ENCODE measurements around the gene MMP24. TPM values are rescaled to one million over a fixed set of nuclear protein-coding genes. Genes with fewer than 3 reads are reported as not detected.
A peak's percentile ranks its signal among the peaks of the same experiment; 100 is the strongest.

Gene MMP24
- total and polyA plus RNA-seq, 2 experiments from 2014 or later, result 2.0 to 27.3 TPM

DNA sequence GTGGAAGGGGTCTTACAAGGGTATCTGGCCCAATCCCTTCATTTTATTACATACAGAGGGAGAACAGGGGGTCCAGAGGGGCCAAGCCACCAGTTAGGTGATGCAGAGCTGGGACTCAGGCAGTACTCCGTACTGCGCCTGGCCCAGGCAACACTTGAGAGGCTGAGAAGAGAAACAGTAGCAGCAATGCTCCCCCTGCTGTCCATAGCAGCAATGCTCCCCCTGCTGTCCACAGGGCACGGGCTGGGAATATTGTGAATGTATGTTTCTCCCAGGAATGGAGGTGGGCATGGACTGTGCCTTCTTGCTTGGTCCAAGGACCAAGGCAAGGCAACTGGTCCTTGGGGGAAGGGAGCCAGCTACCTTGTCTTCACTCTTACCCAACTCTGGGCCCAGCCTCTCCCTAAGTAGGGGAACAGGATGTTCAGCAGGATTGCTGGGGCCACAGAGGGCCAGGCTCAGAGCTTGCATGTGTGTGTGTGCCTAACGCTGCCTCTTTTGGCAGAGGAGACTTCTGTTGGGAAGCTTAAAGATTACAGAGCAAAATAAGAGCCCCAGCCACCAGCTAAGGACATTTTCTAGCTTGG is 80.5 kb downstream of the MMP24 start:
- peaks cover 19% of the 10 kb centered on the region for H3K4me1 ChIP-seq (ENCODE audit: insufficient read depth)
- Mint-ChIP-seq H3K27ac (peak overlapping the region; percentile 83), H3K9me3 (no peaks in the 10 kb centered on the region), H3K36me3 (ENCODE audit: low read depth) (peaks cover 7% of the 10 kb centered on the region; the same call in 1 of the 3 replicates), H3K4me1 (peaks cover 29% of the 10 kb centered on the region), H3K27me3 (ENCODE audit: insufficient read depth, low read depth, poor library complexity) (peaks cover 4% of the 10 kb centered on the region), H3K4me3 (no peak overlapping the region)
- no peaks in the 10 kb centered on the region for H3K79me2 ChIP-seq (replicated peaks; ENCODE audit: insufficient read depth)
- H3K4me2 ChIP-seq, result no peak overlapping the region
- ATAC-seq (peak; percentile 88), DNase-seq (ENCODE audit: low spot score) (peak; percentile 88)
- no peaks in the 10 kb centered on the region for H3K27me3 ChIP-seq (ENCODE audit: insufficient read depth)
- TF ChIP-seq, protein P1, sequence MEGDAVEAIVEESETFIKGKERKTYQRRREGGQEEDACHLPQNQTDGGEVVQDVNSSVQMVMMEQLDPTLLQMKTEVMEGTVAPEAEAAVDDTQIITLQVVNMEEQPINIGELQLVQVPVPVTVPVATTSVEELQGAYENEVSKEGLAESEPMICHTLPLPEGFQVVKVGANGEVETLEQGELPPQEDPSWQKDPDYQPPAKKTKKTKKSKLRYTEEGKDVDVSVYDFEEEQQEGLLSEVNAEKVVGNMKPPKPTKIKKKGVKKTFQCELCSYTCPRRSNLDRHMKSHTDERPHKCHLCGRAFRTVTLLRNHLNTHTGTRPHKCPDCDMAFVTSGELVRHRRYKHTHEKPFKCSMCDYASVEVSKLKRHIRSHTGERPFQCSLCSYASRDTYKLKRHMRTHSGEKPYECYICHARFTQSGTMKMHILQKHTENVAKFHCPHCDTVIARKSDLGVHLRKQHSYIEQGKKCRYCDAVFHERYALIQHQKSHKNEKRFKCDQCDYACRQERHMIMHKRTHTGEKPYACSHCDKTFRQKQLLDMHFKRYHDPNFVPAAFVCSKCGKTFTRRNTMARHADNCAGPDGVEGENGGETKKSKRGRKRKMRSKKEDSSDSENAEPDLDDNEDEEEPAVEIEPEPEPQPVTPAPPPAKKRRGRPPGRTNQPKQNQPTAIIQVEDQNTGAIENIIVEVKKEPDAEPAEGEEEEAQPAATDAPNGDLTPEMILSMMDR (conservative IDR thresholded peaks at IDR 0.05; ENCODE audit: low read depth in 2 of 2), result peak; percentile 89 to 96
- no peak for TF ChIP-seq EZH2 (IDR thresholded peaks at IDR 0.05; ENCODE audit: low read depth, unreplicated experiment)
- TF ChIP-seq, protein P2, sequence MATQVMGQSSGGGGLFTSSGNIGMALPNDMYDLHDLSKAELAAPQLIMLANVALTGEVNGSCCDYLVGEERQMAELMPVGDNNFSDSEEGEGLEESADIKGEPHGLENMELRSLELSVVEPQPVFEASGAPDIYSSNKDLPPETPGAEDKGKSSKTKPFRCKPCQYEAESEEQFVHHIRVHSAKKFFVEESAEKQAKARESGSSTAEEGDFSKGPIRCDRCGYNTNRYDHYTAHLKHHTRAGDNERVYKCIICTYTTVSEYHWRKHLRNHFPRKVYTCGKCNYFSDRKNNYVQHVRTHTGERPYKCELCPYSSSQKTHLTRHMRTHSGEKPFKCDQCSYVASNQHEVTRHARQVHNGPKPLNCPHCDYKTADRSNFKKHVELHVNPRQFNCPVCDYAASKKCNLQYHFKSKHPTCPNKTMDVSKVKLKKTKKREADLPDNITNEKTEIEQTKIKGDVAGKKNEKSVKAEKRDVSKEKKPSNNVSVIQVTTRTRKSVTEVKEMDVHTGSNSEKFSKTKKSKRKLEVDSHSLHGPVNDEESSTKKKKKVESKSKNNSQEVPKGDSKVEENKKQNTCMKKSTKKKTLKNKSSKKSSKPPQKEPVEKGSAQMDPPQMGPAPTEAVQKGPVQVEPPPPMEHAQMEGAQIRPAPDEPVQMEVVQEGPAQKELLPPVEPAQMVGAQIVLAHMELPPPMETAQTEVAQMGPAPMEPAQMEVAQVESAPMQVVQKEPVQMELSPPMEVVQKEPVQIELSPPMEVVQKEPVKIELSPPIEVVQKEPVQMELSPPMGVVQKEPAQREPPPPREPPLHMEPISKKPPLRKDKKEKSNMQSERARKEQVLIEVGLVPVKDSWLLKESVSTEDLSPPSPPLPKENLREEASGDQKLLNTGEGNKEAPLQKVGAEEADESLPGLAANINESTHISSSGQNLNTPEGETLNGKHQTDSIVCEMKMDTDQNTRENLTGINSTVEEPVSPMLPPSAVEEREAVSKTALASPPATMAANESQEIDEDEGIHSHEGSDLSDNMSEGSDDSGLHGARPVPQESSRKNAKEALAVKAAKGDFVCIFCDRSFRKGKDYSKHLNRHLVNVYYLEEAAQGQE (IDR thresholded peaks at IDR 0.05; ENCODE audit: unreplicated experiment), result no peak
- no peak overlapping the region for H3K4me3 ChIP-seq
- H3K27ac ChIP-seq (ENCODE audit: low read depth), result peak overlapping the region; percentile 80; the same call in 1 of the 2 replicates
- H3F3A ChIP-seq (replicated peaks; ENCODE audit: low read depth), result peaks cover 9% of the 10 kb centered on the region; the same call in 1 of the 2 replicates
- no peaks in the 10 kb centered on the region for H3K9me2 ChIP-seq (ENCODE audit: insufficient read depth)
- no peaks in the 10 kb centered on the region for H4K20me1 ChIP-seq (replicated peaks; ENCODE audit: insufficient read depth)
- no peaks in the 10 kb centered on the region for H3K36me3 ChIP-seq (ENCODE audit: insufficient read depth)
- no peak overlapping the region for H2AFZ ChIP-seq

DNA sequence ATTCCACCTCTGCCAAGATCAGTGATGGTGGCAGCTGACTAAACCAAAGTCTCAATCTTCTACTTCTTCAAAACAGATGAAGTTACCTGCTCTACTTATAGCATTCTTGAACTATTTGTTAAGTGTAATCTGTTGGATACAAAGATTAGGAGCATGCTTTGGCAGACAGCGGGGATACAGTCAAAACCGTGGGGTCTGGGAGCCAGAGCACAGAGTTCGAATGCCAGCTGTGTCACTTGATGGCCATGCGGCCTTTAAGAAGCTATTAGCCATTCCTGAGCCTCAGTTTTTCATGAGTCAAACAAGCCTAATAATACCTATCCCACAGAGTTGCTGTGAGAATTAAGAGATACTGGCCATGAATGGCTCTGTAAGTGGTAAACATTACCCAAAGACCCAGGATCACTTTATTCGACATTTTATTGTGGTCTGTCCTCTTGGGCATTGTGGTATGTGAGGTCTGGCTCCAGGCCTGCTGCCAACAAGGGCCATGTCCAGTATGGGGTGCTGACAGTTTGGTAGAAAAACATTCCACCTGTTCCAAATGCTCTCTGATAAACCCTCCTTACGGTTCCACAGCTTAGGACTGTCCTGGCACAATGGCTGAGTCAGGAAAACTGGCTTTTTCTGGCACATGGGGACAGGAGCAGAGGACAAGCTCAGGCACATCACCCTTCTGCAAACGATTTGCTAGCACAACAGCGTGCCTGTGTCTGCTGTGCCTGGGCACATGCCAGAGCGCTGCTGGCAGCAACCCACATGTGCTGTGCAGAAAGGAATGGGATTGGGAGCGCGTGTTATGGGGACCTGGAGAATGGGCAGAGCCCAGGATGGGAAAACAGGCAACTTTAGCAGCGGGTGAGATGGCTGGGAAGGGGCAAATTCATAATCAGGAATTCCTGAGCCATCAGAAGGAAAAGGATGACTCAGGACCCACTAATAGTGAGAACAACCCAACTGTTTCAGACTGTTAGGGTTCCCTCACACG is 81.5 kb downstream of the MMP24 start:
- Histone ChIP-seq H3K9me2 (ENCODE audit: insufficient read depth) (no peaks in the 10 kb centered on the region), H3K79me2 (replicated peaks; ENCODE audit: insufficient read depth) (no peaks in the 10 kb centered on the region), H3F3A (replicated peaks; ENCODE audit: low read depth) (peaks cover 9% of the 10 kb centered on the region; the same call in 1 of the 2 replicates), H3K27ac (ENCODE audit: low read depth) (peak overlapping the region; percentile 80; the same call in 1 of the 2 replicates), H2AFZ (no peak overlapping the region), H3K4me3 (no peak overlapping the region), H3K27me3 (ENCODE audit: insufficient read depth) (no peaks in the 10 kb centered on the region), H3K4me1 (ENCODE audit: insufficient read depth) (peaks cover 28% of the 10 kb centered on the region), H3K36me3 (ENCODE audit: insufficient read depth) (no peaks in the 10 kb centered on the region), H3K4me2 (no peak overlapping the region), H4K20me1 (replicated peaks; ENCODE audit: insufficient read depth) (no peaks in the 10 kb centered on the region)
- Mint-ChIP-seq H3K4me3 (no peak overlapping the region), H3K27ac (peak overlapping the region; percentile 83), H3K27me3 (ENCODE audit: insufficient read depth, low read depth, poor library complexity) (peaks cover 2% of the 10 kb centered on the region), H3K9me3 (no peaks in the 10 kb centered on the region), H3K36me3 (ENCODE audit: low read depth) (peaks cover 10% of the 10 kb centered on the region; the same call in 2 of the 3 replicates), H3K4me1 (peaks cover 37% of the 10 kb centered on the region)
- ATAC-seq (no peak), DNase-seq (ENCODE audit: low spot score) (no peak)
- TF ChIP-seq CREB1 (CRISPR knock-in tag; IDR thresholded peaks at IDR 0.05; ENCODE audit: low read depth) (no peak), EZH2 (IDR thresholded peaks at IDR 0.05; ENCODE audit: low read depth, unreplicated experiment) (no peak), JUNB (IDR thresholded peaks at IDR 0.05; ENCODE audit: unreplicated experiment) (no peak), POLR2AphosphoS5 (IDR thresholded peaks at IDR 0.05; ENCODE audit: low read depth) (no peak)
- TF ChIP-seq, protein P3, sequence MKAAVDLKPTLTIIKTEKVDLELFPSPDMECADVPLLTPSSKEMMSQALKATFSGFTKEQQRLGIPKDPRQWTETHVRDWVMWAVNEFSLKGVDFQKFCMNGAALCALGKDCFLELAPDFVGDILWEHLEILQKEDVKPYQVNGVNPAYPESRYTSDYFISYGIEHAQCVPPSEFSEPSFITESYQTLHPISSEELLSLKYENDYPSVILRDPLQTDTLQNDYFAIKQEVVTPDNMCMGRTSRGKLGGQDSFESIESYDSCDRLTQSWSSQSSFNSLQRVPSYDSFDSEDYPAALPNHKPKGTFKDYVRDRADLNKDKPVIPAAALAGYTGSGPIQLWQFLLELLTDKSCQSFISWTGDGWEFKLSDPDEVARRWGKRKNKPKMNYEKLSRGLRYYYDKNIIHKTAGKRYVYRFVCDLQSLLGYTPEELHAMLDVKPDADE (IDR thresholded peaks at IDR 0.05), result no peak

Measured in GM23338 (cell line).